IMR-90 (cell line): Measurements from ENCODE around the gene GPR141. TPM values are rescaled to one million over a fixed set of nuclear protein-coding genes. Genes with fewer than 3 reads are reported as not detected.

Experiments used
- ATAC-seq: fragments of 200-7000 bp; cut with Tn5 transposase; 2 replicates; pipeline ENCODE4 v1.9.1; 2020; ENCODE audit warnings: low read depth, mild to moderate bottlenecking, moderate library complexity
- BruUV-seq: library from RNA; stranded (reverse); fragments of 400-500 nt; replicated peaks from 2 replicates; lab custom pipeline; 2021; lab: Mats Ljungman, UMichigan
- CTCF ChIA-PET: fragments of 300-600 bp; formaldehyde crosslinking; extraction: SDS; loops from one replicate; lab custom pipeline; 2021; ENCODE audit warnings: antibody characterized with exemption; lab: Yijun Ruan, JAX
- POLR2A ChIA-PET: fragments of 300-600 bp; sonication (Branson Sonifier 250); formaldehyde crosslinking; loops from one replicate; lab custom pipeline; 2022; ENCODE audit warnings: antibody characterized with exemption; ENCODE audit not compliant: unreplicated experiment; lab: Charles Lee
- DNase-seq: peaks from one replicate; pipeline ENCODE4 v3.0.0; 2013
- H2AFZ ChIP-seq: replicated peaks from 2 replicates; pipeline ENCODE3; 2013; ENCODE audit warnings: low read length, mild to moderate bottlenecking; ENCODE audit not compliant: poor library complexity
- H2AK5ac ChIP-seq: 2 replicates; pipeline ENCODE4 v1.6.1; 2013; ENCODE audit warnings: low read depth, low read length, inconsistent platforms
- H2AK9ac ChIP-seq: replicated peaks from 2 replicates; pipeline ENCODE3; 2013; ENCODE audit warnings: mild to moderate bottlenecking, low read depth, low read length, moderate library complexity; ENCODE audit not compliant: poor library complexity
- H2BK120ac ChIP-seq: 2 replicates; pipeline ENCODE4 v1.6.1; 2013; ENCODE audit warnings: low read depth, low read length, inconsistent platforms
- H2BK15ac ChIP-seq: 3 replicates; pipeline ENCODE4 v1.6.1; 2013; ENCODE audit warnings: low read depth, low read length, inconsistent platforms
- H2BK20ac ChIP-seq: 2 replicates; pipeline ENCODE4 v1.6.1; 2013; ENCODE audit warnings: low read depth, mild to moderate bottlenecking, inconsistent platforms, low read length, moderate library complexity
- H2BK5ac ChIP-seq: 2 replicates; pipeline ENCODE4 v1.6.1; 2013; ENCODE audit warnings: mild to moderate bottlenecking, low read depth, low read length, inconsistent platforms; ENCODE audit not compliant: poor library complexity, severe bottlenecking
- H3K14ac ChIP-seq: replicated peaks from 2 replicates; pipeline ENCODE4 v1.6.1; 2013; ENCODE audit warnings: low read depth, low read length, inconsistent platforms
- H3K18ac ChIP-seq: 2 replicates; pipeline ENCODE4 v1.6.1; 2013; ENCODE audit warnings: low read depth, low read length, control low read depth
- H3K23ac ChIP-seq: 2 replicates; pipeline ENCODE4 v1.6.1; 2013; ENCODE audit warnings: low read depth, low read length, inconsistent platforms
- H3K27ac ChIP-seq: 2 replicates; pipeline ENCODE4 v1.5.1; 2013; ENCODE audit warnings: mild to moderate bottlenecking, control low read depth, low read length; ENCODE audit not compliant: insufficient read depth
- H3K27me3 ChIP-seq: 2 replicates; pipeline ENCODE4 v1.6.1; 2013; ENCODE audit warnings: low read length; ENCODE audit not compliant: control insufficient read depth, insufficient read depth
- H3K36me3 ChIP-seq: 2 replicates; pipeline ENCODE4 v1.6.1; 2013; ENCODE audit warnings: low read length, mixed read lengths; ENCODE audit not compliant: control insufficient read depth, insufficient read depth
- H3K4ac ChIP-seq: 2 replicates; pipeline ENCODE4 v1.6.1; 2013; ENCODE audit warnings: low read depth, low read length, inconsistent platforms
- H3K4me1 ChIP-seq: 2 replicates; pipeline ENCODE4 v1.6.1; 2013; ENCODE audit warnings: low read length, mixed read lengths; ENCODE audit not compliant: control insufficient read depth, insufficient read depth
- H3K4me2 ChIP-seq: 2 replicates; pipeline ENCODE4 v1.6.1; 2013; ENCODE audit warnings: low read depth, mild to moderate bottlenecking, control low read depth, low read length, moderate library complexity
- H3K4me3 ChIP-seq: 2 replicates; pipeline ENCODE4 v1.5.1; 2013; ENCODE audit warnings: low read depth, mild to moderate bottlenecking, control low read depth, low read length, moderate library complexity; ENCODE audit not compliant: insufficient read depth
- H3K56ac ChIP-seq: 2 replicates; pipeline ENCODE4 v1.6.1; 2013; ENCODE audit warnings: low read length, inconsistent platforms; ENCODE audit not compliant: insufficient read depth; ENCODE audit errors: extremely low read depth
- H3K79me1 ChIP-seq, 2 experiments: 2 replicates each; pipeline ENCODE4 v1.6.1; 2013; ENCODE audit warnings: low read length in 2 of 2, inconsistent platforms in 1 of 2, low read depth in 1 of 2
- H3K9ac ChIP-seq: 2 replicates; pipeline ENCODE4 v1.6.1; 2013; ENCODE audit warnings: low read depth, low read length, control low read depth
- H3K9me1 ChIP-seq: 2 replicates; pipeline ENCODE4 v1.6.1; 2013; ENCODE audit warnings: low read length, inconsistent platforms; ENCODE audit not compliant: insufficient read depth
- H3K9me3 ChIP-seq: 2 replicates; pipeline ENCODE4 v1.6.1; 2013; ENCODE audit warnings: low read length; ENCODE audit not compliant: control insufficient read depth, insufficient read depth
- H4K20me1 ChIP-seq: 2 replicates; pipeline ENCODE4 v1.6.1; 2013; ENCODE audit warnings: low read length, inconsistent platforms; ENCODE audit not compliant: insufficient read depth
- H4K5ac ChIP-seq: 2 replicates; pipeline ENCODE4 v1.6.1; 2013; ENCODE audit warnings: mild to moderate bottlenecking, low read depth, low read length, control low read depth
- H4K8ac ChIP-seq, 2 experiments: 2 replicates each; pipeline ENCODE4 v1.6.1; 2013; ENCODE audit warnings: low read depth in 2 of 2, low read length in 2 of 2, control low read depth in 1 of 2, inconsistent platforms in 1 of 2
- H4K91ac ChIP-seq: 2 replicates; pipeline ENCODE4 v1.6.1; 2013; ENCODE audit warnings: low read depth, low read length, inconsistent platforms; ENCODE audit not compliant: insufficient read depth
- CHD1 ChIP-seq: IDR thresholded peaks from 2 replicates; pipeline ENCODE4 v1.6.1; 2012; ENCODE audit warnings: low read depth, low read length, improper control_type of control experiment
- ELK1 ChIP-seq: fragments of 150-350 bp; IDR thresholded peaks from 2 replicates; pipeline ENCODE4 v1.6.1; 2016; ENCODE audit warnings: low read depth, mild to moderate bottlenecking, low read length, moderate library complexity, borderline replicate concordance
- MAZ ChIP-seq: IDR thresholded peaks from 2 replicates; pipeline ENCODE4 v1.6.1; 2012; ENCODE audit warnings: low read depth, mild to moderate bottlenecking, low read length, improper control_type of control experiment, moderate library complexity, borderline replicate concordance
- MXI1 ChIP-seq: IDR thresholded peaks from 2 replicates; pipeline ENCODE4 v1.6.1; 2012; ENCODE audit warnings: low read depth, mild to moderate bottlenecking, low read length, moderate library complexity, borderline replicate concordance
- NFE2L2 ChIP-seq: fragments of 150-350 bp; IDR thresholded peaks from 2 replicates; pipeline ENCODE4 v1.6.1; 2016; ENCODE audit warnings: low read depth, mild to moderate bottlenecking, low read length
- RAD21 ChIP-seq: IDR thresholded peaks from 2 replicates; pipeline ENCODE4 v1.6.1; 2012; ENCODE audit warnings: low read length, improper control_type of control experiment
- RCOR1 ChIP-seq: IDR thresholded peaks from 2 replicates; pipeline ENCODE4 v1.6.1; 2012; ENCODE audit warnings: mild to moderate bottlenecking, low read length, improper control_type of control experiment; ENCODE audit not compliant: insufficient replicate concordance
- RFX5 ChIP-seq: IDR thresholded peaks from 2 replicates; pipeline ENCODE4 v1.8.0; 2012; ENCODE audit warnings: low read depth, mild to moderate bottlenecking, low read length, moderate library complexity
- SMC3 ChIP-seq: fragments of 150-350 bp; IDR thresholded peaks from 2 replicates; pipeline ENCODE4 v1.6.1; 2016; ENCODE audit warnings: low read depth, mild to moderate bottlenecking, antibody characterized with exemption, low read length, moderate library complexity
- USF2 ChIP-seq: fragments of 150-350 bp; IDR thresholded peaks from 2 replicates; pipeline ENCODE4 v1.6.1; 2017; ENCODE audit warnings: mild to moderate bottlenecking, antibody characterized with exemption, low read length, low read depth
- whole genome bisulfite sequencing, 2 experiments: methylation state at CpG; one replicate each; pipeline versions ENCODE4 v1.1.5 to v1.1.7; 2013; ENCODE audit warnings: missing lambda C conversion rate in 2 of 2; ENCODE audit not compliant: insufficient read length in 1 of 2; ENCODE audit errors: extremely low coverage in 2 of 2; 5-methylcytosine and 5-hydroxymethylcytosine counted together
- dilution Hi-C: fragments of 300-500 bp; cut with HindIII; formaldehyde crosslinking; loops from one replicate; pipeline ENCODE4 v1.14.3; 2018; ENCODE audit warnings: low sequenced_read_pairs; ENCODE audit not compliant: unreplicated experiment
- in situ Hi-C: fragments of 300-500 bp; cut with MboI; formaldehyde crosslinking; loops from 3 replicates; pipeline ENCODE4 v1.14.3; 2019; ENCODE audit warnings: low sequenced_read_pairs, inconsistent platforms, mixed read lengths
- intact Hi-C: fragments of 100-400 bp; cut with micrococcal nuclease; formaldehyde crosslinking; loops from 2 replicates; pipeline ENCODE4 v1.10.0; 2022
- polyA plus RNA-seq, 3 experiments: library from polyadenylated mRNA; depleted of rRNA; stranded (reverse); fragments of >200 nt; gene quantifications; 2 replicates each; pipeline ENCODE4 v1.2.3, GENCODE V29; 2012; ENCODE audit warnings: low replicate concordance in 1 of 3
- total RNA-seq: library from RNA; depleted of rRNA; stranded (reverse); fragments of >200 nt; gene quantifications from 2 replicates; pipeline ENCODE4 v1.2.3, GENCODE V29; 2012

Gene GPR141
- total and polyA plus RNA-seq, 2 of the 4 experiments (the other 2 are of a cell fraction), result not detected

DNA sequence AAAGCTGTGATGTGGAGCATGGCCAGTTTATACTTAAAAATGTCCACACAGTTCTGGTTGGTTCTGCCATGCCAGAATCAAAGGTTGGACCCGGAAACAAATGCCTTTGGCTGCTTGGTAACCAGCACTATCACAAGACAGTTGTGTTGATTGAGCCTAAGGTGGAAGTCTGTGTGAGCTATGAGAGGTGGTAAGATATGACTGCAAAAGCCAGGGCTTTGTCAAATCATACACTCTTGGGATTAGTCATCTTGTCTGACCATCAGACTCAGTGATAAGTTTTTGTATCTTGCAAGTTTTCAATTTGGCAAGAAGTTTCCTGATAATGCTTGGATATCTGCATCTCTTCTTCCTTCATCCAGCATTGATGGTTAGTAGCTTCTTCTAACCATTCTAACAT, 35.5 kb downstream of the GPR141 start:
- H3K56ac ChIP-seq, result no peak overlapping the region
- H3K27me3 ChIP-seq, result no peaks in the 10 kb centered on the region
- H3K4me3 ChIP-seq, result no peak overlapping the region
- ATAC-seq, result no peak
- H2AK9ac ChIP-seq, result no peak overlapping the region
- H3K27ac ChIP-seq, result no peak overlapping the region
- H3K4me2 ChIP-seq, result no peak overlapping the region
- no peak overlapping the region for H2AFZ ChIP-seq
- no peaks in the 10 kb centered on the region for H3K4me1 ChIP-seq
- ChIA-PET POLR2A (no interaction called here), CTCF (no interaction called here)
- H3K79me1 ChIP-seq, result no peaks in the 10 kb centered on the region
- intact Hi-C loops, result no loop called here
- no peak overlapping the region for H3K4ac ChIP-seq
- no peak overlapping the region for H2BK20ac ChIP-seq
- H3K18ac ChIP-seq, result no peak overlapping the region
- no TSS peak for BruUV-seq
- no peak overlapping the region for H4K91ac ChIP-seq
- no peak overlapping the region for H2BK5ac ChIP-seq
- H4K20me1 ChIP-seq, result no peaks in the 10 kb centered on the region
- no peak overlapping the region for H2BK15ac ChIP-seq
- H3K14ac ChIP-seq, result no peak overlapping the region
- dilution Hi-C loops, result no loop called here
- WGBS, 2 experiments, result no CpG with 5 or more reads among the region's 1 CpG
- TF ChIP-seq USF2, result no peak
- no peak for TF ChIP-seq CHD1
- TF ChIP-seq RAD21, result no peak
- TF ChIP-seq SMC3, result no peak
- no peak for TF ChIP-seq RCOR1
- TF ChIP-seq MAZ, result no peak
- no peak for TF ChIP-seq NFE2L2
- TF ChIP-seq RFX5, result no peak
- TF ChIP-seq ELK1, result no peak
- no peak for TF ChIP-seq MXI1
- H3K23ac ChIP-seq, result no peak overlapping the region
- H4K8ac ChIP-seq, result no peak overlapping the region
- no peak overlapping the region for H3K9ac ChIP-seq
- no peaks in the 10 kb centered on the region for H3K36me3 ChIP-seq
- peaks cover 12% of the 10 kb centered on the region for H3K9me3 ChIP-seq
- H2AK5ac ChIP-seq, result no peak overlapping the region
- H4K5ac ChIP-seq, result no peak overlapping the region
- no peak for DNase-seq
- no peaks in the 10 kb centered on the region for H3K9me1 ChIP-seq
- no peak overlapping the region for H2BK120ac ChIP-seq
- in situ Hi-C loops, result no loop called here
